ENCODE results near the gene QRICH1. TPM values are rescaled to one million over a fixed set of nuclear protein-coding genes. Genes with fewer than 3 reads are reported as not detected.
A peak's percentile ranks its signal among the peaks of the same experiment; 100 is the strongest.

Gene QRICH1
- total RNA-seq, 1 donor from 2014 or later = 39.2 TPM

- FAIRE-seq = no peak
- peaks cover 31% of the 10 kb centered on the region for H3K36me3 ChIP-seq (ENCODE audit: control insufficient read depth, insufficient read depth, low read length)
- TF ChIP-seq, protein P1, sequence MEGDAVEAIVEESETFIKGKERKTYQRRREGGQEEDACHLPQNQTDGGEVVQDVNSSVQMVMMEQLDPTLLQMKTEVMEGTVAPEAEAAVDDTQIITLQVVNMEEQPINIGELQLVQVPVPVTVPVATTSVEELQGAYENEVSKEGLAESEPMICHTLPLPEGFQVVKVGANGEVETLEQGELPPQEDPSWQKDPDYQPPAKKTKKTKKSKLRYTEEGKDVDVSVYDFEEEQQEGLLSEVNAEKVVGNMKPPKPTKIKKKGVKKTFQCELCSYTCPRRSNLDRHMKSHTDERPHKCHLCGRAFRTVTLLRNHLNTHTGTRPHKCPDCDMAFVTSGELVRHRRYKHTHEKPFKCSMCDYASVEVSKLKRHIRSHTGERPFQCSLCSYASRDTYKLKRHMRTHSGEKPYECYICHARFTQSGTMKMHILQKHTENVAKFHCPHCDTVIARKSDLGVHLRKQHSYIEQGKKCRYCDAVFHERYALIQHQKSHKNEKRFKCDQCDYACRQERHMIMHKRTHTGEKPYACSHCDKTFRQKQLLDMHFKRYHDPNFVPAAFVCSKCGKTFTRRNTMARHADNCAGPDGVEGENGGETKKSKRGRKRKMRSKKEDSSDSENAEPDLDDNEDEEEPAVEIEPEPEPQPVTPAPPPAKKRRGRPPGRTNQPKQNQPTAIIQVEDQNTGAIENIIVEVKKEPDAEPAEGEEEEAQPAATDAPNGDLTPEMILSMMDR (IDR thresholded peaks at IDR 0.05; ENCODE audit: insufficient read depth, low read length, severe bottlenecking) = no peak
Measured at GRCh38 chr3:49104052-49104426, 10.2 kb upstream of the QRICH1 start.

GRCh38 chr3:49100046-49100615, 6.3 kb upstream of the QRICH1 start:
- peaks cover 39% of the 10 kb centered on the region for H3K36me3 ChIP-seq (ENCODE audit: control insufficient read depth, insufficient read depth, low read length)
- H3K27me3 ChIP-seq (ENCODE audit: control insufficient read depth, insufficient read depth, low read length) = no peaks in the 10 kb centered on the region
- TF ChIP-seq, protein P1 (IDR thresholded peaks at IDR 0.05; ENCODE audit: insufficient read depth, low read length, severe bottlenecking) = no peak
- H3K4me3 ChIP-seq (ENCODE audit: low read depth, low read length) = no peak overlapping the region
- FAIRE-seq = peak; percentile 72
- no peak for DNase-seq (ENCODE audit: low read depth)

More at GRCh38 chr3:49104052-49104426, 10.2 kb upstream of the QRICH1 start:
- Histone ChIP-seq H3K4me3 (ENCODE audit: low read depth, low read length) (peak overlapping the region; percentile 71), H3K27me3 (ENCODE audit: control insufficient read depth, insufficient read depth, low read length) (no peaks in the 10 kb centered on the region)
- no peak for DNase-seq (ENCODE audit: low read depth)

DNA sequence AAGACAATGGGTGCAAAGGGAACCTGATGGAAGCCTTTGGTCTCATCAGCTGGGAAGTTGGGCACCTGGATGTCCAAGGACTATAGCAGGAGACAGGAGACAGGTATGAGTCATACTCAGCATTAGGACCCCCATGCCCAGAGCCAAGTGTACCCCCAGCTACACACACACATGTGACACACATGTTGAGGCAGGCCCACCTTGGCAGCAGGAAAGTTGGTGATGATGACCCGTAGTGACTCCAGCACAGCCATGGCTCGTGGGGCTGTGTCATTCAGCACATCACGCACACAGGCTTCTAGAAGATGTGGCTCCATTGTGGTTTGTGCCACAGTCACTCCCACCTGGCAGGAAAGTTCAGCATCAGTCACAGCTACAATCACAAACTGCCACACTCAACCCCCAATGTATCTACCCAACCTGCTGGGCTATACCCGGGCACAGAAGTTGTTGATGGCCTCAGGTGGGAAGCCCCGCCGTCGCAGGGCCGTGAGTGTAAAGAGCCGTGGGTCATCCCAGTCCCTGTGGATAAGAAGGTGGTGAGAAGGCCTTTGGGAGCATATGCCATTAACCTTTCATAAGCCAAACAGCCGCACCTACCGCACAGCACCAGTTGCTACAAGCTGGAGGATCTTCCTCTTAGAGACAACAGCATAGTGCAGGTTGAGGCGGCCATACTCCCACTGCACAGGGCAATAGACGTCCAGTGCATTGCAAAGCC, 5.2 kb upstream of the QRICH1 start:
- H3K27me3 ChIP-seq (ENCODE audit: control insufficient read depth, insufficient read depth, low read length) = no peaks in the 10 kb centered on the region
- TF ChIP-seq, protein P1 (IDR thresholded peaks at IDR 0.05; ENCODE audit: insufficient read depth, low read length, severe bottlenecking) = no peak
- no peak for DNase-seq (ENCODE audit: low read depth)
- no peak overlapping the region for H3K4me3 ChIP-seq (ENCODE audit: low read depth, low read length)
- peaks cover 39% of the 10 kb centered on the region for H3K36me3 ChIP-seq (ENCODE audit: control insufficient read depth, insufficient read depth, low read length)
- FAIRE-seq = no peak

GRCh38 chr3:49098429-49098828, 4.6 kb upstream of the QRICH1 start:
- H3K27me3 ChIP-seq (ENCODE audit: control insufficient read depth, insufficient read depth, low read length) = no peaks in the 10 kb centered on the region
- FAIRE-seq = no peak

GRCh38 chr3:49092938-49093852, 676 bp downstream of the QRICH1 start:
- no peaks in the 10 kb centered on the region for H3K27me3 ChIP-seq (ENCODE audit: control insufficient read depth, insufficient read depth, low read length)
- DNase-seq (ENCODE audit: low read depth) = peak; percentile 77
- no peak for FAIRE-seq
- H3K36me3 ChIP-seq (ENCODE audit: control insufficient read depth, insufficient read depth, low read length) = peaks cover 8% of the 10 kb centered on the region
- TF ChIP-seq, protein P1 (IDR thresholded peaks at IDR 0.05; ENCODE audit: insufficient read depth, low read length, severe bottlenecking) = no peak
- peak overlapping the region; percentile 96 for H3K4me3 ChIP-seq (ENCODE audit: low read depth, low read length)

More at GRCh38 chr3:49098429-49098828, 4.6 kb upstream of the QRICH1 start:
- peak; percentile 35 for DNase-seq (ENCODE audit: low read depth)
- Histone ChIP-seq H3K36me3 (ENCODE audit: control insufficient read depth, insufficient read depth, low read length) (peaks cover 39% of the 10 kb centered on the region), H3K4me3 (ENCODE audit: low read depth, low read length) (no peak overlapping the region)
- TF ChIP-seq, protein P1 (IDR thresholded peaks at IDR 0.05; ENCODE audit: insufficient read depth, low read length, severe bottlenecking) = no peak
